Measurements from ENCODE around the gene CASP14.

DNA sequence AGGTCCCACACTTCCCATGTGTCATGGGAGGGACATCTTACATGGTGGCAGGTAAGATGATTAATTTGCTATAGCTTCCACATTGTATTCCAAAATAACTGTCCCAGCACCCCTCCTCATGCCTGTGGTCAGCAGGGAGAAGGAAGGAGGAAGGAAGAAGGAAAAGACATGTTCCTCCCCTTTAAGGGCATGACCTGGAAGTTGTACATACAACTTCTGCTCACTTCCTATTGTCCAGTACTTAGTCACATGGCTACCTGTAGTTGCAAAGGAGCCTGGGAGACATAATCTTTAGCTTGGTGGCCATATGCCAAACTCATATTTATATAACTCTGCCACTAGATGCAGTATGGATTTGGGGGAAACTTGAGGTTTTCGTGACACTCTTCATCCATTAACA, 17.6 kb upstream of the CASP14 start:
- TF ChIP-seq JUNB (IDR thresholded peaks at IDR 0.05) = no peak
- TF ChIP-seq POLR2A (IDR thresholded peaks at IDR 0.05; ENCODE audit: low read length) = no peak
- TF ChIP-seq, protein P1, sequence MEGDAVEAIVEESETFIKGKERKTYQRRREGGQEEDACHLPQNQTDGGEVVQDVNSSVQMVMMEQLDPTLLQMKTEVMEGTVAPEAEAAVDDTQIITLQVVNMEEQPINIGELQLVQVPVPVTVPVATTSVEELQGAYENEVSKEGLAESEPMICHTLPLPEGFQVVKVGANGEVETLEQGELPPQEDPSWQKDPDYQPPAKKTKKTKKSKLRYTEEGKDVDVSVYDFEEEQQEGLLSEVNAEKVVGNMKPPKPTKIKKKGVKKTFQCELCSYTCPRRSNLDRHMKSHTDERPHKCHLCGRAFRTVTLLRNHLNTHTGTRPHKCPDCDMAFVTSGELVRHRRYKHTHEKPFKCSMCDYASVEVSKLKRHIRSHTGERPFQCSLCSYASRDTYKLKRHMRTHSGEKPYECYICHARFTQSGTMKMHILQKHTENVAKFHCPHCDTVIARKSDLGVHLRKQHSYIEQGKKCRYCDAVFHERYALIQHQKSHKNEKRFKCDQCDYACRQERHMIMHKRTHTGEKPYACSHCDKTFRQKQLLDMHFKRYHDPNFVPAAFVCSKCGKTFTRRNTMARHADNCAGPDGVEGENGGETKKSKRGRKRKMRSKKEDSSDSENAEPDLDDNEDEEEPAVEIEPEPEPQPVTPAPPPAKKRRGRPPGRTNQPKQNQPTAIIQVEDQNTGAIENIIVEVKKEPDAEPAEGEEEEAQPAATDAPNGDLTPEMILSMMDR (IDR thresholded peaks at IDR 0.05) = no peak
- TF ChIP-seq USF2 (IDR thresholded peaks at IDR 0.05) = no peak
- no peak for TF ChIP-seq CHD2 (IDR thresholded peaks at IDR 0.05; ENCODE audit: low read length, partially characterized antibody)
- no peak for TF ChIP-seq SREBF2 (IDR thresholded peaks at IDR 0.05)
- TF ChIP-seq MAX (IDR thresholded peaks at IDR 0.05) = no peak
- no peak for TF ChIP-seq ZFP36 (IDR thresholded peaks at IDR 0.05; ENCODE audit: borderline replicate concordance, partially characterized antibody)

Measured in A549 (cell line).